ENCODE measurements around the gene CNTNAP2.

The CNTNAP2 gene

DNA sequence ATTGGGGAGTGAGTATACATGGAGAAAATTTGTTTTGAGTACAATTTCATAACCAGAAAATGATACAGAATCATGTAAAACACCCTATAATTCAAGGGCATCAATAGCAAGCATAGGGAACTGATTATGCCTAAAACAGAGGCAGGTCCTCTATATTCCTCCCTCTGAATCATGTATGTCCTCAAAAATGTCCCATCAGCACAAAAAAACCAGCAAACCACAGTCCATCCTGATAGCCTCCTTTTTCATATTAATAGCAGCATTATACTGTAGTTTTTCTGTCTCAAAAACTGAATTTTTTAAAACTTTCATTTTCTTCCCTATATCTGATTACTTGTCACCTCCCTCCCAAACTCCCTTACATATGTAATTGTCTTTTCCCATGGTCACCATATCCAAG is 1057.3 kb downstream of the CNTNAP2 start:
- no peak overlapping the region for H3K4me2 ChIP-seq (ENCODE audit: low read depth, low read length, poor library complexity, severe bottlenecking)
- no peak overlapping the region for H3K27ac ChIP-seq (ENCODE audit: low read depth, low read length)
- H3K9me3 ChIP-seq (ENCODE audit: insufficient read depth, low read length): no peaks in the 10 kb centered on the region
- H4K20me1 ChIP-seq (ENCODE audit: low read depth, low read length): no peaks in the 10 kb centered on the region
- no peak overlapping the region for H3K4me3 ChIP-seq (ENCODE audit: insufficient read depth, low read length, poor library complexity, severe bottlenecking)
- no peaks in the 10 kb centered on the region for H3K27me3 ChIP-seq (ENCODE audit: low read length)
- H3K79me2 ChIP-seq (ENCODE audit: insufficient read depth, low read length): no peaks in the 10 kb centered on the region
- H3K9me2 ChIP-seq (replicated peaks; ENCODE audit: insufficient read depth, low read length): no peaks in the 10 kb centered on the region
- no peak for TF ChIP-seq EZH2phosphoT487 (conservative IDR thresholded peaks at IDR 0.05; ENCODE audit: low read length)
- TF ChIP-seq, protein P1, sequence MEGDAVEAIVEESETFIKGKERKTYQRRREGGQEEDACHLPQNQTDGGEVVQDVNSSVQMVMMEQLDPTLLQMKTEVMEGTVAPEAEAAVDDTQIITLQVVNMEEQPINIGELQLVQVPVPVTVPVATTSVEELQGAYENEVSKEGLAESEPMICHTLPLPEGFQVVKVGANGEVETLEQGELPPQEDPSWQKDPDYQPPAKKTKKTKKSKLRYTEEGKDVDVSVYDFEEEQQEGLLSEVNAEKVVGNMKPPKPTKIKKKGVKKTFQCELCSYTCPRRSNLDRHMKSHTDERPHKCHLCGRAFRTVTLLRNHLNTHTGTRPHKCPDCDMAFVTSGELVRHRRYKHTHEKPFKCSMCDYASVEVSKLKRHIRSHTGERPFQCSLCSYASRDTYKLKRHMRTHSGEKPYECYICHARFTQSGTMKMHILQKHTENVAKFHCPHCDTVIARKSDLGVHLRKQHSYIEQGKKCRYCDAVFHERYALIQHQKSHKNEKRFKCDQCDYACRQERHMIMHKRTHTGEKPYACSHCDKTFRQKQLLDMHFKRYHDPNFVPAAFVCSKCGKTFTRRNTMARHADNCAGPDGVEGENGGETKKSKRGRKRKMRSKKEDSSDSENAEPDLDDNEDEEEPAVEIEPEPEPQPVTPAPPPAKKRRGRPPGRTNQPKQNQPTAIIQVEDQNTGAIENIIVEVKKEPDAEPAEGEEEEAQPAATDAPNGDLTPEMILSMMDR (IDR thresholded peaks at IDR 0.05; ENCODE audit: insufficient read depth, low read length, poor library complexity, severe bottlenecking): no peak
- no peaks in the 10 kb centered on the region for H3F3A ChIP-seq (ENCODE audit: insufficient read depth)
- no peak overlapping the region for H3K9ac ChIP-seq (ENCODE audit: low read length)
- no peak overlapping the region for H2AFZ ChIP-seq (ENCODE audit: low read depth, low read length, severe bottlenecking)
- H3K36me3 ChIP-seq (ENCODE audit: low read length): no peaks in the 10 kb centered on the region

DNA sequence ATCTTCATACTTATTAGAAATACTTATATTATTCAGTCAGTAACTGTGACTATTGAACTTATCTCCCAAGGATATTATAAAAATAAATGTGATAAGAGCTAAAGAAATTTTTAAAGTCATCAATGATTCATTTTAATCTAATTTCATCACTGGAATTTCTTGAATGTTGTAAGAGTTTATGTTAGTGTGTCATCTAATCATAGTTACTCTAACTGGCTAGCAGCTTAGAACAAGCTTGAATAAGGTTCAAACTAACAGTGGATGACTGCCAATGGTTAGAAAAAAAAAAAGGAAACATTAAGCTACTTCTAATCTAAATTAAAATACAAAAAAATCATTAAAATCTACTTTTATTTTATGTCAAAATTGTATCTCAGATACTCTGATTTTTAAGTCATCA is 1066.3 kb downstream of the CNTNAP2 start:
- H3K27ac ChIP-seq (ENCODE audit: low read depth, low read length): no peak overlapping the region
- H3K27me3 ChIP-seq (ENCODE audit: low read length): no peaks in the 10 kb centered on the region
- no peak overlapping the region for H3K4me3 ChIP-seq (ENCODE audit: insufficient read depth, low read length, poor library complexity, severe bottlenecking)
- H3K9me3 ChIP-seq (ENCODE audit: insufficient read depth, low read length): peaks cover 3% of the 10 kb centered on the region; the same call in 1 of the 2 replicates
- H2AFZ ChIP-seq (ENCODE audit: low read depth, low read length, severe bottlenecking): no peak overlapping the region
- H3K9me2 ChIP-seq (replicated peaks; ENCODE audit: insufficient read depth, low read length): no peaks in the 10 kb centered on the region
- no peaks in the 10 kb centered on the region for H3K36me3 ChIP-seq (ENCODE audit: low read length)
- H3K79me2 ChIP-seq (ENCODE audit: insufficient read depth, low read length): no peaks in the 10 kb centered on the region
- TF ChIP-seq, protein P1 (IDR thresholded peaks at IDR 0.05; ENCODE audit: insufficient read depth, low read length, poor library complexity, severe bottlenecking): no peak
- no peaks in the 10 kb centered on the region for H3F3A ChIP-seq (ENCODE audit: insufficient read depth)
- no peaks in the 10 kb centered on the region for H4K20me1 ChIP-seq (ENCODE audit: low read depth, low read length)
- no peak overlapping the region for H3K9ac ChIP-seq (ENCODE audit: low read length)
- H3K4me2 ChIP-seq (ENCODE audit: low read depth, low read length, poor library complexity, severe bottlenecking): no peak overlapping the region

GRCh38 chr7:147183276-147183675 is 1066.7 kb downstream of the CNTNAP2 start:
- no peaks in the 10 kb centered on the region for H3K36me3 ChIP-seq (ENCODE audit: low read length)
- peaks cover 3% of the 10 kb centered on the region; the same call in 1 of the 2 replicates for H3K9me3 ChIP-seq (ENCODE audit: insufficient read depth, low read length)
- no peaks in the 10 kb centered on the region for H4K20me1 ChIP-seq (ENCODE audit: low read depth, low read length)
- H3F3A ChIP-seq (ENCODE audit: insufficient read depth): no peaks in the 10 kb centered on the region
- H3K9me2 ChIP-seq (replicated peaks; ENCODE audit: insufficient read depth, low read length): no peaks in the 10 kb centered on the region
- no peak overlapping the region for H3K9ac ChIP-seq (ENCODE audit: low read length)
- H3K27me3 ChIP-seq (ENCODE audit: low read length): no peaks in the 10 kb centered on the region
- H2AFZ ChIP-seq (ENCODE audit: low read depth, low read length, severe bottlenecking): no peak overlapping the region
- no peak overlapping the region for H3K4me2 ChIP-seq (ENCODE audit: low read depth, low read length, poor library complexity, severe bottlenecking)
- no peaks in the 10 kb centered on the region for H3K79me2 ChIP-seq (ENCODE audit: insufficient read depth, low read length)
- no peak overlapping the region for H3K4me3 ChIP-seq (ENCODE audit: insufficient read depth, low read length, poor library complexity, severe bottlenecking)
- H3K27ac ChIP-seq (ENCODE audit: low read depth, low read length): no peak overlapping the region
- TF ChIP-seq, protein P1 (IDR thresholded peaks at IDR 0.05; ENCODE audit: insufficient read depth, low read length, poor library complexity, severe bottlenecking): no peak
- TF ChIP-seq EZH2phosphoT487 (conservative IDR thresholded peaks at IDR 0.05; ENCODE audit: low read length): no peak
